GM12892 (cell line): Measurements from ENCODE around the gene DGCR2.
"Not testable (repeated sequence)": the region's sequence is repeated elsewhere in the genome, so short reads cannot be mapped to it uniquely, and the experiment has no call there.

Source experiments
- POLR2A ChIP-seq: IDR thresholded peaks from 2 replicates; pipeline ENCODE4 v1.6.1; 2011; ENCODE audit warnings: low read depth, low read length, control low read depth
- POLR2AphosphoS5 ChIP-seq: IDR thresholded peaks from 2 replicates; pipeline ENCODE4 v1.6.1; 2011; ENCODE audit warnings: low read depth, low read length, control low read depth

DNA sequence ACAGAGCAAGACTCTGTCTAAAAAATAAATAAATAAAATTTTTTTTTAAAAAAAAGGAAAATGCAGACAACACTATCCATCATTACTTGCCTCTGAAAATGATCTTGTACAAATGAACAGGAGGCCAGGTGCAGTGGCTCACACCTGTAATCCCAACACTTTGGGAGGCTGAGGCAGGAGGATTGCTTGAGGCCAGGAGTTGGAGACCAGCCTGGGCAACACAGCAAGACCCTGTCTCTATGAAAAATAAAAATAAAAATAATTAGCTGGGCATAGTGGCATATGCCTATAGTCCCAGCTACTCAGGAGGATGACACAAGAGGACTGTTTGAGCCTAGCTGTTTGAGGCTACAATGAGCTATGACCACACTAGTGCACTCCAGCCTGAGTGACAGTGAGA lies 49.4 kb downstream of the DGCR2 start:
- TF ChIP-seq POLR2A, POLR2AphosphoS5: not testable (repeated sequence)
